Measurements from ENCODE around the gene P4HA2.

The P4HA2 gene

GRCh38 chr5:132268769-132269551 is 41.3 kb upstream of the P4HA2 start:
- in situ Hi-C loops (cut with HindIII; ENCODE audit: low pct_unique_long_range_greater_than_20kb, low sequenced_read_pairs) = no loop called here
- no peak for TF ChIP-seq JUND (IDR thresholded peaks at IDR 0.05; ENCODE audit: low read depth)
- DNase-seq (ENCODE audit: low read depth in 1 of 2, low spot score in 1 of 2) = no peak

DNA sequence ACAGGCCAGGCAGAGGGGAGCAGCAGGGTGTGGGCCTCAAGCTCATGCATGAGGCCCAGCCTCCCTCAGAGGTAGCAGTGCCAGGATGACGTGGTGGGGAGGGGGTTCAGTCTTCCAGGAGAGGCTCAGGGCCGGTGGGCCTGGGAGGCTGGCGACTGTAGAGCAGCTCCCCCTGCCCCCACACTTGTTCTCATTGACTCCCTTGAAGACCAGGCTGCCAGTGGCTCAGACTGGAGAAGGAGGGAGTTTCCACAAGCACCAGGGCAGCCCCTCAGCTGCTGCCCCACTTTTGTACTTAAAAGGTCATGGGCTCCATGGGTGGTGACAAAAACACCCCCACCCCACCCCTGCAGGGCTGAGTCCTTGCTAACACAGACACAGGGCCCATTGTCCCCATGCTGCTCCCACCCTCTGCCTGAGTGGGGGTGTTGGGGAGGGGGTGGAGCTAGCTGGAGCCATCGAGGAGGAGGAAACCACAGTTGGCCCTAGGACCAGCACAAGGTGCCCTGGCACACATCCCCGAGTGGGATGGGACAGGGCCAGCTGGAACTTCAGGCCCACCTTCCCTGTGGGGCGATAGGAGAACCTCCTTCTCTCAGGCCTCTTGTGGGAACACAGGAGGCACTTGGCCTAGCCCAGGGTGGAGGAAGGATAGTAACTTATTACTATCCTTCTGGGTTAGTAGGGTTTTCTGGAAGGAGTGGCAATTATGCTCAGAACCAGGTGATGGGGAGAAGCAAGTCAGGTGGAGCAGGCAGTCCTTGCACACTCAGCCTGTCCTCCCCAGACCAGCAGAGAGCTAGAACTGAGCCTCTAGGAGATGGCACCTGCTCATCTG is 40.5 kb upstream of the P4HA2 start:
- in situ Hi-C loops (cut with HindIII; ENCODE audit: low pct_unique_long_range_greater_than_20kb, low sequenced_read_pairs) = no loop called here
- no peak for DNase-seq (ENCODE audit: low read depth in 1 of 2, low spot score in 1 of 2)

GRCh38 chr5:132267166-132267739 is 39.6 kb upstream of the P4HA2 start:
- in situ Hi-C loops (cut with HindIII; ENCODE audit: low pct_unique_long_range_greater_than_20kb, low sequenced_read_pairs) = no loop called here
- no peak for TF ChIP-seq JUND (IDR thresholded peaks at IDR 0.05; ENCODE audit: low read depth)
- DNase-seq (ENCODE audit: low read depth in 1 of 2, low spot score in 1 of 2) = no peak

More for the DNA sequence above, 40.5 kb upstream of the P4HA2 start:
- TF ChIP-seq JUND (IDR thresholded peaks at IDR 0.05; ENCODE audit: low read depth) = no peak

DNA sequence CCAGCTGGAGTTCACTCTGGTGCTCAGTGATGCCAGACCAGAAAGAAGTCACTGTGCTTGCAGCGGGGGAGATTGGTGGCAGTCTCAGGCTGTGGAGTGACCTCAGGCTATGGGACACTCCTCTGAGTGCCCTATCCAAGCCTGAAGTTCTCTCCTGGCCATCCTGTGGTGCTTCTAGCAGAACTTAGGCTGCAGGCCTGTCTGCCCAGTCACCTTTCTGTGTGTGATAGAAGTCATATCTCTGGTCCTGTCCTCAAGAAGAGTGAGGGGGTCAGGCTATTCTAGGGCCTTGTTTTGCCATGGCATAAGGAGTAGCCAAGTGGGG is 39.1 kb upstream of the P4HA2 start:
- DNase-seq (ENCODE audit: low read depth in 1 of 2, low spot score in 1 of 2) = no peak
- in situ Hi-C loops (cut with HindIII; ENCODE audit: low pct_unique_long_range_greater_than_20kb, low sequenced_read_pairs) = no loop called here
- no peak for TF ChIP-seq JUND (IDR thresholded peaks at IDR 0.05; ENCODE audit: low read depth)

DNA sequence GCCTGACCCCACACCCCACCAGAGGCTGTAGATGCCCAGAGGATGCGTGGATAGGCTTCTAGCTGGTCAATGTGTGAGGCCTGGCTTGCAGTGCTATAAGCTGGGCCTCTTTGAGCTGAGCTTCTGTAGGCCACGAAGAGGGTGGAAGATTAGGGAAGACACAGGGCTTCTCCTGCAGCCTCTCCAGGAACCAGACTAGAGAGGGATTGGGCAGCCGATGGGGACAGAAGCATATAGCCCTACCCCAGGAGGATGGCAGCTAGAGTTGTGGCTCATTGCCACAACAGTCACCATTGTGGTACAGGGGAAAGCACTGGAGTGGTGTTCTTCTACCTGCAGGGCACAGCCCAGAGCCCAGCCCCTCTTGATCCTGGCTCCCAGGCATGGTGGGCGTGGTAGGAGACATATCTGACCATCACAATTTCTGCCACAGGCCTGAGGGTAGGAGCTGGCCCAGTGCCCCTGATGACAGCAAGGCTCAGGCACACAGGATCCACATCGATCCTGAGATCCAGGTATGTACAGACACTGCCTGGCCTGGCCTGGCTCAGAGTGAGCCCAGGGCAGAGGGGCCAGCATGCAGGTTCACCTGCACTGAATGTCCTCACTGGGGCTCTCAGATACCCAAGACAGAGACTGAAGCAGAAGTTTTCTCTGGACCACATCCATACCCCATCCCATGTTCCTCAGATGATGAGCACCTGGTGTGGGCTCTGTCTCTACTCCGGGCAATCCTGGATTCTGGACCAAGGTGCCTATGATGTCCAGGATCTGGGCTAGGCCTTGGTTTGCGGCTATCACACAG is 38.6 kb upstream of the P4HA2 start:
- no peak for TF ChIP-seq JUND (IDR thresholded peaks at IDR 0.05; ENCODE audit: low read depth)
- in situ Hi-C loops (cut with HindIII; ENCODE audit: low pct_unique_long_range_greater_than_20kb, low sequenced_read_pairs) = no loop called here
- no peak for DNase-seq (ENCODE audit: low read depth in 1 of 2, low spot score in 1 of 2)

GRCh38 chr5:132265336-132266030 is 37.8 kb upstream of the P4HA2 start:
- no peak for TF ChIP-seq JUND (IDR thresholded peaks at IDR 0.05; ENCODE audit: low read depth)
- no peak for DNase-seq (ENCODE audit: low read depth in 1 of 2, low spot score in 1 of 2)
- in situ Hi-C loops (cut with HindIII; ENCODE audit: low pct_unique_long_range_greater_than_20kb, low sequenced_read_pairs) = no loop called here

GRCh38 chr5:132264546-132265335 is 37.1 kb upstream of the P4HA2 start:
- DNase-seq (ENCODE audit: low read depth in 1 of 2, low spot score in 1 of 2) = no peak
- no peak for TF ChIP-seq JUND (IDR thresholded peaks at IDR 0.05; ENCODE audit: low read depth)
- in situ Hi-C loops (cut with HindIII; ENCODE audit: low pct_unique_long_range_greater_than_20kb, low sequenced_read_pairs) = no loop called here

GRCh38 chr5:132263548-132264261 is 36.1 kb upstream of the P4HA2 start:
- in situ Hi-C loops (cut with HindIII; ENCODE audit: low pct_unique_long_range_greater_than_20kb, low sequenced_read_pairs) = no loop called here
- no peak for DNase-seq (ENCODE audit: low read depth in 1 of 2, low spot score in 1 of 2)
- TF ChIP-seq JUND (IDR thresholded peaks at IDR 0.05; ENCODE audit: low read depth) = no peak

DNA sequence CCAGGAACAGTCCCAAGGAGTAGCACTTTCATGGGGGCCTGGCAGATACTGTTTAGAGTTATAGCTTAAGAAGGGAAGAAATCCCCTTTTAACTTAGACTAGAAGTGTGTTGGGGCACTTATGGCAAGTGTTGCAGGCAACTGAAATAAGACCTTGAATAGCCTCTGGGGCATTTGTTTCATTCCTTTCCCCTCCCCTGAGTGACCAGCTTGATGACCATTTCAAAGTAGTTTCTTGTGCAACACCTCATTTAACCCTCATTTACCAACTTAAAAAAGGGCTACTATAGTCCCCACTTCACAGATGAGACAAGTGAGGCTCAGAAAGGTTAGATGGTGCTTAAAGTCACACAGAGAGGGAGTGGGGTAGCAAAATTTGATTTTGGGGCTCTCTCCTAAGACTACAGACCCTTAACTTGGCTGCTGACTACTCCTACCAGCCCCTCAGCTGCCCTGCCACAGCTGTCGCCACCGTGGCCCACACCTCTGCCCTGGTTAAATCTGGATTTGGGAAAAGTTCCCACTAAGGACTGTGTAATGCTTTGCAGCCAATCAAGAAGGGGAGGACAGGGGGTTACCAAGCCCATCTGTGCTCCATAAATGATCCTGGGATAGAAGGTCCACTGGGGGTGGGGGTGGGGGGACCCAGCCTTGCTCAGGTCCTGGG is 35.4 kb upstream of the P4HA2 start:
- in situ Hi-C loops (cut with HindIII; ENCODE audit: low pct_unique_long_range_greater_than_20kb, low sequenced_read_pairs) = no loop called here
- no peak for TF ChIP-seq JUND (IDR thresholded peaks at IDR 0.05; ENCODE audit: low read depth)
- DNase-seq (ENCODE audit: low read depth in 1 of 2, low spot score in 1 of 2) = no peak

All from T47D (cell line).